NCI-H226 (cell line): ENCODE results near the gene MAT1A.
A peak's percentile ranks its signal among the peaks of the same experiment; 100 is the strongest.
"Not testable (repeated sequence)": the region's sequence is repeated elsewhere in the genome, so short reads cannot be mapped to it uniquely, and the experiment has no call there.

Experiments
- DNase-seq: peaks from one replicate; pipeline ENCODE4 v3.0.0-alpha.2; 2015

MAT1A gene

GRCh38 chr10:80289451-80290287 lies at the start of gene MAT1A:
MAT1A (minus strand) TSS chr10:80289658; CDS start chr10:80289423, 235 bp downstream.
- no peak for DNase-seq

GRCh38 chr10:80333983-80334382 lies 44.5 kb upstream of the MAT1A start:
- no peak for DNase-seq

- DNase-seq: no peak
Measured at GRCh38 chr10:80324891-80325364, 35.5 kb upstream of the MAT1A start.

GRCh38 chr10:80324086-80324485 lies 34.6 kb upstream of the MAT1A start:
- DNase-seq: peak; percentile 7

GRCh38 chr10:80323311-80323710 lies 33.9 kb upstream of the MAT1A start:
- no peak for DNase-seq

GRCh38 chr10:80322711-80323110 lies 33.3 kb upstream of the MAT1A start:
- no peak for DNase-seq

GRCh38 chr10:80322158-80322557 lies 32.7 kb upstream of the MAT1A start:
- no peak for DNase-seq

GRCh38 chr10:80321183-80321582 lies 31.7 kb upstream of the MAT1A start:
- DNase-seq: no peak

GRCh38 chr10:80320377-80320776 lies 30.9 kb upstream of the MAT1A start:
- no peak for DNase-seq

GRCh38 chr10:80319725-80320290 lies 30.4 kb upstream of the MAT1A start:
- no peak for DNase-seq

- DNase-seq: no peak
Measured at GRCh38 chr10:80319318-80319717, 29.9 kb upstream of the MAT1A start.

- no peak for DNase-seq
Measured at GRCh38 chr10:80318742-80319141, 29.3 kb upstream of the MAT1A start.

- DNase-seq: no peak
Measured at GRCh38 chr10:80315391-80315790, 25.9 kb upstream of the MAT1A start.

- DNase-seq: no peak
Measured at GRCh38 chr10:80313523-80313922, 24.1 kb upstream of the MAT1A start.

- not testable (repeated sequence) for DNase-seq
Measured at GRCh38 chr10:80305989-80306388, 16.5 kb upstream of the MAT1A start.

GRCh38 chr10:80296942-80297341 lies 7.5 kb upstream of the MAT1A start:
- DNase-seq: no peak

GRCh38 chr10:80292607-80293239 lies 3.3 kb upstream of the MAT1A start:
- DNase-seq: no peak

- DNase-seq: no peak
Measured at GRCh38 chr10:80290474-80291220, 1.2 kb upstream of the MAT1A start.

- no peak for DNase-seq
Measured at GRCh38 chr10:80288849-80289248, 609 bp downstream of the MAT1A start.

- DNase-seq: no peak
Measured at GRCh38 chr10:80284522-80284921, 4.9 kb downstream of the MAT1A start.

GRCh38 chr10:80283536-80284199 lies 5.8 kb downstream of the MAT1A start:
- DNase-seq: no peak

- no peak for DNase-seq
Measured at GRCh38 chr10:80283119-80283518, 6.3 kb downstream of the MAT1A start.
